ENCODE measurements around the gene C1QTNF12.

C1QTNF12 gene

DNA sequence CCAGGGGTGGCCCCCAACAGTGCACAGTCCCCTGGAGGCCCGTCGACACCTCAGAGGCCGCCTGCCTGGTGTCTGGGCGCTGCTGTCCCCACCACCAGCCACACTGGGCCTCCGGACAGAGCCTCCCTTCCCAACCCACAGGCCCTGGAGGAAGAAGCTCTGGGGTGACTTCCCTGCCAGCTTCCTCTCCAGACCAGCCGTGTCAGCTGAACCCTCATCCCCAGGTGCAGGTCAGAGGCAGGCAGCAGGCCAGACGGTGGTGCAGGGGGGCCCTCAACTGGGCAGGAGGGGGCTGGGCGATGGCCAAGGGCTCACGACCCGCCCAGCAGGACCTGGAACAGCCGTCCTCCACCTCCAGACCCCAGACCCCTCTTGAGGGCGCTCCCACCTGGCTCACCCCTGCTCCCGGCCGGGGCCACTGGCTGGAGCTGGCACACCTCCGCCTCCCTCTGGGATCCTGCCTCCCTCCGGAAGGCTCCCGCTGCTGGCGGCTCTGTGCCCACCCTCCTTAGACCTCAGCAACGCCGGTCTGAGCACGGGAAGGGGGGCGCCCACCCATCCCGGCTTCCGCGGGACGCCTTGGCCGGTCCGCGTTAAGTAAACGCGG lies 40.6 kb downstream of the C1QTNF12 start:
- Histone ChIP-seq H3K36me3 (ENCODE audit: insufficient read depth, low read length) (no peaks in the 10 kb centered on the region), H3K9me3 (ENCODE audit: low read depth, low read length) (no peaks in the 10 kb centered on the region), H3K9ac (ENCODE audit: insufficient read length) (no peak overlapping the region), H3K27ac (no peak overlapping the region), H3K4me3 (no peak overlapping the region)
- no peak for TF ChIP-seq FOXP2 (optimal IDR thresholded peaks at IDR 0.05; ENCODE audit: control extremely low read depth, extremely low read length, insufficient read depth)
- TF ChIP-seq POLR2AphosphoS5 (IDR thresholded peaks at IDR 0.05; ENCODE audit: borderline replicate concordance, low read depth, low read length): no peak
- no peak for TF ChIP-seq EZH2 (IDR thresholded peaks at IDR 0.05)
- DNase-seq (ENCODE audit: low read depth, low spot score): no peak

DNA sequence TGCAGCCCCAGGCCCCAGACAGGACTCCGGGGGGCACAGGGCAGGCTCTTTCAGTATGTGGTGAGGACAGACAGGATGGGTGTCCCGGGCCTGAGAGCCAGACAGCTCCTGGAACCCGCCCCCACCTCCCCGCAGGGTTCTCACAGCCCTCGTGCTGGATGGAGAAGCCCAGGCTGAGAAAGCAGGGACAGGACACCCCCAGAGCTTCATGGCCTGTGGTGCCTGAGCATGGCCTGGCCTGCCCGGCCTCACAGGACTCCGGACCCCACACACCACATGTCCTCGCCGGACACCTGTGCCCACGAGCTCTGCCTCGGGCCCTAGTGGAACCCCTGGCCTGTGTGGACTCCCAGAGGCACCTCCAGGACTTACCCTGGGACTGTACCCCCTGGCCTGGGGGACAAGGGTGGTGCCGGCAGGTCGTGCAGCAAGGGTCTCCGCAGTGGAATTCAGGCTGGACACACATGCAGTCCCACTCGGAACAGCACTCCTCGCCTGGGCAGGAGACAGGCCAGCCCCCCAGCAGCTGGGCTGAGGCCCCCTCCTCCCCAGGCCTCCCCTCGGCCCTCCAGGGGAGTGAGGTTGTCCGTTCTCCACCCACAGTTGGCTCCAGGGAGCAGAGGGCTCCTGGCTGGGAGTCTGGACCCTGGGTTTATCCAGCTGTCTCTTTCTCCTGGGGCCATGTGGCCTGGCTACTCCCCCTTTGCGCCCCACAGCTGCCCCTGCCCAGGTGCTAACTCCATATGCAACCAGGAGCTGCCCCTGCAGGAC lies 41.3 kb downstream of the C1QTNF12 start:
- Histone ChIP-seq H3K4me3 (no peak overlapping the region), H3K9ac (ENCODE audit: insufficient read length) (no peak overlapping the region), H3K27ac (no peak overlapping the region), H3K9me3 (ENCODE audit: low read depth, low read length) (no peaks in the 10 kb centered on the region), H3K36me3 (ENCODE audit: insufficient read depth, low read length) (no peaks in the 10 kb centered on the region)
- DNase-seq (ENCODE audit: low read depth, low spot score): no peak
- TF ChIP-seq POLR2AphosphoS5 (IDR thresholded peaks at IDR 0.05; ENCODE audit: borderline replicate concordance, low read depth, low read length) (no peak), FOXP2 (optimal IDR thresholded peaks at IDR 0.05; ENCODE audit: control extremely low read depth, extremely low read length, insufficient read depth) (no peak)

DNA sequence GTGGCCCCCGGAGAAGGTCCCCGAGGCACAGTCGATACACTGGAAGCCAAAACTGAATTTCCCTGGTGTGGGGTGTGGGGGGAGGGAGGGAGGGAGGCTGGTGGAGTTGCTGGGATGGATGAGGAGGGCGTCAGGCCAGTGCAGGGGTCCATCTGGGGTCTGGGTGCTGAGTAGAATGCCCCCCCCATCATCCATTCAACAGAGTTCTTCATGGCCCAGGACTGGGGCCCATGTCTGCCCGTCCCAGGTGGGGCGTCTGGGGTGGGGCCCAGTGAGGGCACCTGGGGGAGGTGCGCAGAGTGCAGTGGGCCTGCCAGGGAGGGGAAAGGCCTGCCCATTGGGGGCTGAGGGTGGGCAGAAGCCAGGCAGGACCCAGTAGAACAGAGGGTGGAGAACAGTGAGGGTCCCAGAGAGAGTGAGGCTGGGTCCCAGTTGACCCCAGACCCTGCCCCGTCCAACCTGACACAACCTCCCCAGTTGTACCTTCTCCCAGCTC lies 42.0 kb downstream of the C1QTNF12 start:
- no peaks in the 10 kb centered on the region for H3K36me3 ChIP-seq (ENCODE audit: insufficient read depth, low read length)
- no peak for TF ChIP-seq EZH2 (IDR thresholded peaks at IDR 0.05)
- TF ChIP-seq POLR2AphosphoS5 (IDR thresholded peaks at IDR 0.05; ENCODE audit: borderline replicate concordance, low read depth, low read length): no peak
- TF ChIP-seq FOXP2 (optimal IDR thresholded peaks at IDR 0.05; ENCODE audit: control extremely low read depth, extremely low read length, insufficient read depth): no peak
- H3K27ac ChIP-seq: no peak overlapping the region
- no peak overlapping the region for H3K4me3 ChIP-seq
- H3K9ac ChIP-seq (ENCODE audit: insufficient read length): no peak overlapping the region
- DNase-seq (ENCODE audit: low read depth, low spot score): no peak
- no peaks in the 10 kb centered on the region for H3K9me3 ChIP-seq (ENCODE audit: low read depth, low read length)

DNA sequence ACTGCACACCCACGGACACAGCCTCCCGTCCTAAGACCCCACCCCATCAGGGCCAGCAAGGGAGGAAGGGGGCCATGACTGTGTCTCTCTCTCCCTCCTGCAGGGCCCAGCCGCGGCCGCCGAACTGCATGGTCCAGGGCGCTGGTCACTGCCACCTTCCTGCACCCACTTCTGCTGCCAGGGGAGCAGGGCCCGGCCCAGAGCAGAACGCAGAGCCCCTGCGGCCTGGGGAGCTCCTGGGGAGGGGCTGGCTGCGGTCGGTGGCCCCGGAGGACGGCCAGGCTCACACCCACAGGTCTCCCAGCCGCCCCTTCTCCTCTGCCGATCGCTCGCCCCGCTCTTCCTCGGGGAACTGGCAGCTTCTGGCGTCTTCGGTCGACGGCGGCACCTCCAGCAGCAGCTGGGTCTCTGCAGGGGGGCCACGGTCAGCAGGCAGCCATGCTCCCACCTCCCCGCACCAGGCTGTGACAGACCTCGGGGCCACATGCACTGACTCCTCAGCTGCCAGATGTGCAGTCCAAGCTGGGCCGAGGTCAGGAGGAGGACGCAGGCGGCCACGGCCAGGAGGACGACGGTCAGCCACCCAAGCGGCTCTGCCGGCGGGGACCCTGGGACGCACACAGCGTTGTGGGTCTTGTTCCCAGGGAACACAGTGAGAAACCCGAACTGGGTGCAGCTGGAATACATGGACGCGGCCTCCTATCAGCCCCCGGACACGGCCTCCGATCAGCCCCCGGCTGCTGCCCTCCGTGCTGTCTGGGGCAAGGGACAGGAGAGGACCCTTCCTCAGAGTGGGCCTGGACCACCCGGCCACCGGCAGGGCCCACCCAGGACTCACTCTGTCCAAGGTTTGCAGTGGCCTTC lies 42.7 kb downstream of the C1QTNF12 start:
- Histone ChIP-seq H3K4me3 (no peak overlapping the region), H3K9me3 (ENCODE audit: low read depth, low read length) (no peaks in the 10 kb centered on the region), H3K27ac (no peak overlapping the region), H3K36me3 (ENCODE audit: insufficient read depth, low read length) (no peaks in the 10 kb centered on the region), H3K9ac (ENCODE audit: insufficient read length) (no peak overlapping the region)
- TF ChIP-seq EZH2 (IDR thresholded peaks at IDR 0.05) (no peak), POLR2AphosphoS5 (IDR thresholded peaks at IDR 0.05; ENCODE audit: borderline replicate concordance, low read depth, low read length) (no peak), FOXP2 (optimal IDR thresholded peaks at IDR 0.05; ENCODE audit: control extremely low read depth, extremely low read length, insufficient read depth) (no peak)
- no peak for DNase-seq (ENCODE audit: low read depth, low spot score)

DNA sequence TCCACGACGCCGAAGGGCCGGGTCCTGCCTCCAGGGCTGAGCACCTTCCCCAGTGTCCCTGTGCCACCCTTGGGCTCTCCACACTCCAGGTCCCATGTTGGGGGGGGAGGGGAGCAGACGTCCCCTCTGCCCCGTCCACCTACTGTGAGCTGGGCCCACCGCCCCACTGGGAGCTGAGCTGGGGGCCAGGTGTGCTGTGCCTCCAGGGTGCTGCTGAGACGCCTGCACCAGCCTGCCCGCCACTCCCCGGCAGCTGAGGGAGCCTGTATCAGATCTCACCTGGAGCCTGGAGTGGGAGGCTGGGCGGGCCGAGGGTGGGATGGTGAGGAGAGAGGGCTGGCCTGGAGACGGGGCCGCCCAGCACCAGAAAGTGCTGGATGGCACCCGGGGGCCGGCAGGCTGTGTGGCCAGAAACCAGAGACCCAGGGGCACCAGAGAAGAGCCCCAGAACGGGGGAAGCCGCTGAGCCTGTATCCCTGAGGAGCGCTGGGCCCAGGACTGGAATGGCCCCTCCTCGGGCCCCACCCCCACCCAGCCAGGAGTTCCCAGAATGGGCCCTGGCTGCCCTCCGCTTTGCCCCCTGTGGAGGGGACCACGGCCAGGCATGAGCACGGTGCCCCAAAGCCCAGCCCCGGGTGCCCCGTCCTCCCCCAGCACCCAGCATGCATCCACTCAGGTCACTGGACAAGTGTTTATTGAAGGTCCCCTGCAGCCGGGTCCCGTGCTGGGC lies 43.5 kb downstream of the C1QTNF12 start:
- Histone ChIP-seq H3K9me3 (ENCODE audit: low read depth, low read length) (no peaks in the 10 kb centered on the region), H3K9ac (ENCODE audit: insufficient read length) (no peak overlapping the region), H3K27ac (no peak overlapping the region), H3K4me3 (no peak overlapping the region), H3K36me3 (ENCODE audit: insufficient read depth, low read length) (no peaks in the 10 kb centered on the region)
- DNase-seq (ENCODE audit: low read depth, low spot score): no peak
- TF ChIP-seq FOXP2 (optimal IDR thresholded peaks at IDR 0.05; ENCODE audit: control extremely low read depth, extremely low read length, insufficient read depth) (no peak), EZH2 (IDR thresholded peaks at IDR 0.05) (no peak), POLR2AphosphoS5 (IDR thresholded peaks at IDR 0.05; ENCODE audit: borderline replicate concordance, low read depth, low read length) (no peak)

DNA sequence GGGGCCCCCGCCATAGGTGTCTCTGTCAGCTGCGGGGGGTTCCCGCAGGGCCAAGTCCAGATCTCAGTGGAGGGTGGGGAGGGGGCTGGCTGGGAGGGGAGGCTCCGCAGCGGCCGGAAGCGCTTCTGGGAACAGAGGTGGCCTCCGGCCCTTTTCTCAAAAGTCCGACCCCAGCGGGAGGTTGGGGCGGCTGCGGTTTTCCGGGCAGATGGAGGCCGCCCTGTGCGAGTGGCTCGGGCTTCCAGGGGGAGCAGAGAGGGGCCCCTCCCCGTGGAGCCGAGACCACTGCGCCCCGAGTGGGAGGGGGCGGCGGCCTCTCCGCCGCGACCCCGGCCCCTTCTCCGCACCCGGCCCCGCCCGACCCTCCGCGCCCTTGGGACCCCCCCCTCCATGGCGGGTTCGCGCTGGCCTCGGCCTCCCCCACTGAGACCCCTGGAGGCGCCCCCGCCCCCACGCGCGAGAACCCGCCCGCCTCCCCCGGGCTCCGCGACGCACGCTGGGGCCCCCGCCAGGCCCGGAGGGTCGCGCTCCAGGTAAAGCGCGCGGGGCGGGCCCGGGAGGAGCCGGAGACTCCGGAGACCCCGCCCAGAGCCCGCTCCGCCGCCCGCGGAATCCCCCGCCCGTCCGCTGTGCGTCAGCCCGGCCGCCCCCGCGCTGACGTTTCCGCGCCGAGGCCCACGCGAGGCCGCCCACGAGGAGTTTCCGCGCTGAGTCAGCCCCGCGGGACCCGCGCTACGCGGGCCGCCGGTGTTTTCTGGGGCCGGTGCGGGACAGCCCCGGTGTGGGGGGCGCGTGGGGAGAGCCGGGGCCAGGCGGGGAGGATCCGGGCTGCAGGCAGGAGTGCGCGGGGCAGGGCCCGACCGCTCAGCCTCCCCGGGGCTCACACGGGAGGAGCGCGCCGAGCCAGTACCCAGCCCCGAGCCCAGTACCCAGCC lies 45.4 kb downstream of the C1QTNF12 start:
- Histone ChIP-seq H3K9ac (ENCODE audit: insufficient read length) (peak overlapping the region; percentile 55), H3K4me3 (peak overlapping the region; percentile 80), H3K27ac (no peak overlapping the region), H3K9me3 (ENCODE audit: low read depth, low read length) (no peaks in the 10 kb centered on the region), H3K36me3 (ENCODE audit: insufficient read depth, low read length) (no peaks in the 10 kb centered on the region)
- TF ChIP-seq POLR2AphosphoS5 (IDR thresholded peaks at IDR 0.05; ENCODE audit: borderline replicate concordance, low read depth, low read length) (no peak), FOXP2 (optimal IDR thresholded peaks at IDR 0.05; ENCODE audit: control extremely low read depth, extremely low read length, insufficient read depth) (no peak), EZH2 (IDR thresholded peaks at IDR 0.05) (no peak)
- no peak for DNase-seq (ENCODE audit: low read depth, low spot score)
